K562 (cell line): Measurements from ENCODE around the gene INHBC. TPM values are rescaled to one million over a fixed set of nuclear protein-coding genes. Genes with fewer than 3 reads are reported as not detected.

Experiments used
- ELF1 ChIP-seq: fragments of 200-800 bp; sonication (Bioruptor generic); IDR thresholded peaks from 2 replicates; pipeline ENCODE4 v1.6.1; 2016; ENCODE audit warnings: missing genetic modification characterization, missing compliant biosample characterization
- EZH2 ChIP-seq: IDR thresholded peaks from 2 replicates; pipeline ENCODE4 v1.6.1; 2012; ENCODE audit warnings: low read depth, mild to moderate bottlenecking, inconsistent platforms, low read length, borderline replicate concordance
- ILK ChIP-seq: fragments of 450-650 bp; IDR thresholded peaks from 2 replicates; pipeline ENCODE4 v1.6.1; 2016; ENCODE audit warnings: missing genetic modification characterization, low read depth, mild to moderate bottlenecking, missing compliant biosample characterization, moderate library complexity, borderline replicate concordance
- MECOM ChIP-seq: fragments of 250-450 bp; sonication (Bioruptor Pico); IDR thresholded peaks from 2 replicates; pipeline ENCODE4 v1.8.0; 2022; ENCODE audit warnings: inconsistent platforms
- NBN ChIP-seq: fragments of 450-650 bp; IDR thresholded peaks from 2 replicates; pipeline ENCODE4 v1.6.1; 2016; ENCODE audit warnings: low read depth, mild to moderate bottlenecking
- NCOA6 ChIP-seq: fragments of 450-650 bp; IDR thresholded peaks from 2 replicates; pipeline ENCODE4 v1.6.1; 2017; ENCODE audit warnings: mild to moderate bottlenecking
- PML ChIP-seq: IDR thresholded peaks from 2 replicates; pipeline ENCODE4 v1.6.1; 2012; ENCODE audit warnings: low read length, inconsistent platforms
- POLR3A ChIP-seq: IDR thresholded peaks from 2 replicates; pipeline ENCODE4 v1.6.1; 2011; ENCODE audit warnings: borderline replicate concordance, mild to moderate bottlenecking, moderate library complexity; ENCODE audit not compliant: insufficient read length, insufficient read depth; ENCODE audit errors: extremely low read depth
- RAD21 ChIP-seq, 2 experiments: fragments of 250-450 bp in 1 of 2; fragments of 450-650 bp in 1 of 2; sonication (Bioruptor Pico) in 1 of 2; formaldehyde crosslinking in 1 of 2; IDR thresholded peaks in 1 of 2; conservative IDR thresholded peaks in 1 of 2; 2 replicates each; pipeline versions ENCODE4 v1.4.0 to v1.8.0; 2020 to 2022; ENCODE audit warnings: mild to moderate bottlenecking in 2 of 2, moderate library complexity in 1 of 2
- SMC3 ChIP-seq: conservative IDR thresholded peaks from 2 replicates; pipeline ENCODE4 v1.6.1; 2011; ENCODE audit warnings: low read depth, low read length, improper control_type of control experiment; ENCODE audit not compliant: insufficient read depth
- TCF3 ChIP-seq: sonication (generic); formaldehyde crosslinking; IDR thresholded peaks from 2 replicates; pipeline ENCODE4 v1.4.0; 2020; ENCODE audit warnings: mild to moderate bottlenecking, missing genetic modification reagents
- YY1 ChIP-seq, 3 experiments: IDR thresholded peaks; 2 replicates each; pipeline ENCODE4 v1.6.1; 2011; ENCODE audit warnings: low read length in 2 of 3, mild to moderate bottlenecking in 2 of 3, moderate library complexity in 2 of 3, borderline replicate concordance in 1 of 3, control low read depth in 1 of 3, low read depth in 1 of 3; ENCODE audit not compliant: insufficient read depth in 3 of 3, insufficient replicate concordance in 2 of 3, control insufficient read depth in 1 of 3, insufficient read length in 1 of 3; ENCODE audit errors: extremely low read depth in 1 of 3
- ZBTB2 ChIP-seq: fragments of 450-650 bp; IDR thresholded peaks from 2 replicates; pipeline ENCODE4 v1.6.1; 2016; ENCODE audit warnings: antibody characterized with exemption
- ZNF212 ChIP-seq: fragments of 450-650 bp; formaldehyde crosslinking; IDR thresholded peaks from 2 replicates; pipeline ENCODE4 v1.4.0; 2020; ENCODE audit warnings: mild to moderate bottlenecking
- ZNF644 ChIP-seq: fragments of 200-800 bp; sonication (Bioruptor generic); IDR thresholded peaks from 2 replicates; pipeline ENCODE4 v1.6.1; 2016; ENCODE audit warnings: low read depth, missing genetic modification characterization, missing compliant biosample characterization
- ZSCAN29 ChIP-seq: fragments of 450-650 bp; IDR thresholded peaks from 2 replicates; pipeline ENCODE4 v1.6.1; 2017
- polyA plus RNA-seq, 8 experiments: library from polyadenylated mRNA; depleted of rRNA in 4 of 8; stranded (reverse) in 5 of 8; unstranded in 3 of 8; fragments of >200 nt; fragmentation: Nextera tagmentation in 2 of 8; fragmentation: Illumina TruSeq in 1 of 8; extraction: Ambion mirVana in 2 of 8; extraction: Trizol in 1 of 8; gene quantifications; 2 replicates each; pipeline versions ENCODE4 v1.2.1 to v1.2.3, GENCODE V29; 2011 to 2014; ENCODE audit warnings: inconsistent platforms in 1 of 8, missing spikeins in 1 of 8
- total RNA-seq, 7 experiments: library from RNA; depleted of rRNA in 6 of 7; stranded (reverse); fragments of >200 nt in 6 of 7; fragmentation: Illumina TruSeq in 2 of 7; extraction: Trizol in 2 of 7; gene quantifications; 2 replicates each; pipeline versions ENCODE4 v1.2.1 to v1.2.3, GENCODE V29; 2011 to 2021; ENCODE audit warnings: low replicate concordance in 1 of 7
- TF ChIP-seq, protein P1 (sequence below), 3 experiments: fragments of 200-800 bp in 1 of 3; sonication (Bioruptor generic) in 1 of 3; sonication (generic) in 1 of 3; formaldehyde crosslinking in 1 of 3; IDR thresholded peaks; 2 replicates each; pipeline versions ENCODE4 v1.6.1 to v1.8.0; 2016 to 2022; ENCODE audit warnings: mild to moderate bottlenecking in 2 of 3, missing compliant biosample characterization in 2 of 3, missing genetic modification characterization in 2 of 3, missing genetic modification reagents in 1 of 3
- TF ChIP-seq, protein P2 (sequence below): fragments of 250-450 bp; sonication (Bioruptor Pico); IDR thresholded peaks from 2 replicates; pipeline ENCODE4 v1.8.0; 2022; ENCODE audit warnings: inconsistent platforms, mild to moderate bottlenecking, moderate library complexity, borderline replicate concordance

INHBC gene
- total and polyA plus RNA-seq, 9 of the 15 experiments (the other 6 are each of a cell fraction or from before 2014, with no cell fraction given), result 0.07 to 0.24 (median 0.15) TPM; not detected in 4

DNA sequence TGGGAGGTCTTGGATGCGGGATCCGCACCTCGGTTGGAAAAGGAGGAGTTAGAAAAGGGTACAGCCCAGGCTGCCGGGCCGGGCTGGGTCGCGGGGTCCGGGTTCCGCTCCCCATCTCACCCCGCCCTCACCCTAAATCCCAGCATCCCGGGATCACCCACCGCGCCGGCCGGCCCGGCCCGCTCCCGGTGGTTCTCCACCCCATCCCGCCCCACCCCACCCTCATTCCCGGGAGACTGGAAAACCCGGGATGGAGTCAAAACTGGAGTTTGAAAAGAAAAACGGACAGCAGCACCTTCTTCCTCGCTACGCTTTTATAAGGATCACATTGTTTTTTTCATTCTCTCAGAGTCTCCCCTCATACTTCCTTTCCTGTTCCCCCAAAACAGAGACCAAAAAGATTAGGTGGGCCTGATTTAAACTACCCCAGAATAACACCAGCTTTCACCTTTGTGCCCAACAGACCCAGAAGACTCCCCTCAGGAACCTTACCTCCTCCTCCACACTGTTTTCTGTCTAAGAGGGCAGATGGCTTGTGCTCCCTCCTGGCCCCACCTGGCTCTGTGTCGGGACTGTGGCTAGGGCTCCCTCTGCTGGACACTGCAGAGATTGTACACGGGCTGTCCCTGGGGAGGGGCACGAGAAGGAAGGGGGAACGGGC, 27.8 kb downstream of the INHBC start (continued):
- TF ChIP-seq, protein P1, sequence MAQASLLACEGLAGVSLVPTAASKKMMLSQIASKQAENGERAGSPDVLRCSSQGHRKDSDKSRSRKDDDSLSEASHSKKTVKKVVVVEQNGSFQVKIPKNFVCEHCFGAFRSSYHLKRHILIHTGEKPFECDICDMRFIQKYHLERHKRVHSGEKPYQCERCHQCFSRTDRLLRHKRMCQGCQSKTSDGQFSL (CRISPR knock-in tag; IDR thresholded peaks at IDR 0.05), result no peak
- TF ChIP-seq, protein P1 (tag; IDR thresholded peaks at IDR 0.05), result no peak; a peak in 1 of 4 replicates
- TF ChIP-seq ZSCAN29 (no peak), TCF3 (CRISPR knock-in tag) (peak; percentile 49), MECOM (CRISPR knock-in tag) (no peak), ELF1 (tag) (no peak), ZBTB2 (peak; percentile 60; the same call in 1 of the 2 replicates), ILK (tag) (no peak), PML (no peak; the same call in 1 of the 2 replicates), RAD21 (CRISPR knock-in tag; conservative IDR thresholded peaks at IDR 0.05 in 1 of 2, IDR thresholded peaks at IDR 0.05 in 1 of 2) (peak; percentile 77 to 90), NCOA6 (no peak), ZNF644 (no peak), ZNF212 (CRISPR knock-in tag) (no peak), POLR3A (no peak), NBN (peak; percentile 95), YY1 (IDR thresholded peaks at IDR 0.05; ENCODE audit: borderline replicate concordance in 1 of 3, control insufficient read depth in 1 of 3, extremely low read depth in 1 of 3, insufficient read depth in 3 of 3, insufficient read length in 1 of 3, insufficient replicate concordance in 2 of 3, low read depth in 1 of 3, low read length in 2 of 3) (no peak), EZH2 (no peak), SMC3 (peak; percentile 79)
- TF ChIP-seq, protein P2, sequence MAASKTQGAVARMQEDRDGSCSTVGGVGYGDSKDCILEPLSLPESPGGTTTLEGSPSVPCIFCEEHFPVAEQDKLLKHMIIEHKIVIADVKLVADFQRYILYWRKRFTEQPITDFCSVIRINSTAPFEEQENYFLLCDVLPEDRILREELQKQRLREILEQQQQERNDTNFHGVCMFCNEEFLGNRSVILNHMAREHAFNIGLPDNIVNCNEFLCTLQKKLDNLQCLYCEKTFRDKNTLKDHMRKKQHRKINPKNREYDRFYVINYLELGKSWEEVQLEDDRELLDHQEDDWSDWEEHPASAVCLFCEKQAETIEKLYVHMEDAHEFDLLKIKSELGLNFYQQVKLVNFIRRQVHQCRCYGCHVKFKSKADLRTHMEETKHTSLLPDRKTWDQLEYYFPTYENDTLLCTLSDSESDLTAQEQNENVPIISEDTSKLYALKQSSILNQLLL, result no peak
